Measurements from ENCODE around the gene ABTB1.

ABTB1 gene

DNA sequence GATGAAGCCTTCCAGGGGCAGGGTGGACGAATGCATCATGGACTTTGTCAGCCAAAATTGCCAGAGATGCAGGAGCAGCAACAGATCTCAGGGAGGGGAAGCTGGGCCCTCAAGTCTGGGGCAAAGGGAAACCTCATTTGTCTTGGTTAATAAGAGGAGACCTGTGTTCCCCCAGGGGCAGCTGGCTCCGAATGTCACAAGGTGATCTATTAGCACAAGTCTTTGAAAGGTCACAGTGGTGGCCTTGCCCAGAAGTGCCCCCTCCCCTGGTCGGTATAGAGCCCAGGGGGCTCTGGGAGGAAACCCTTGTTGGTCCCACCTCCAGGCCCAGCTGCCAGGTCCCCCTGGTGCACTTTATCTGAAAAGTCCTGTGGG is 46.2 kb downstream of the ABTB1 start:
- H3K27ac Mint-ChIP-seq = no peak overlapping the region
- H3K9me3 Mint-ChIP-seq = no peaks in the 10 kb centered on the region
- H3K27me3 Mint-ChIP-seq (ENCODE audit: low read depth) = peaks cover 5% of the 10 kb centered on the region
- no peaks in the 10 kb centered on the region for H3K4me1 Mint-ChIP-seq (ENCODE audit: low read depth)
- no peak overlapping the region for H3K4me3 Mint-ChIP-seq
- no peaks in the 10 kb centered on the region for H3K36me3 Mint-ChIP-seq (ENCODE audit: low read depth)

DNA sequence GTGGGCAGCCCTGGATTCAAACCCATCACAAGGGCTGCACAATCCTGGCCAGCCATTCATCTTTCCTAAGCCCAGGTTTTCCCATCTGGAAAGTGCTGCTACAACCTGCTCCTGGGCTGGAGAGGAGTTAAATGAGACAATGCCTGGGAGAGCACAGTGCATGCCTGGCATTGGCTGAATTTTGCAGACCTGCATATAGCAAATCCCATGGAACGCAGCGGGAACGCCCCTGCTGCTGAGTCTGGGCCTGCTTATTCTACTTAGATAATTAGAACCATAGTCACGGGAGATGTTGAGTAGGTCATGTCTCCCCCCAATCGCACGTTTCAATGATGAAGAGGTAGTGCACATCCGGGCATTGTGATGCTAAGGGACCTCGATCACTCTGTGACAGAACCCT is 46.6 kb downstream of the ABTB1 start:
- H3K36me3 Mint-ChIP-seq (ENCODE audit: low read depth) = no peaks in the 10 kb centered on the region
- no peak overlapping the region for H3K4me3 Mint-ChIP-seq
- no peak overlapping the region for H3K27ac Mint-ChIP-seq
- H3K9me3 Mint-ChIP-seq = no peaks in the 10 kb centered on the region
- H3K4me1 Mint-ChIP-seq (ENCODE audit: low read depth) = no peaks in the 10 kb centered on the region
- peaks cover 6% of the 10 kb centered on the region for H3K27me3 Mint-ChIP-seq (ENCODE audit: low read depth)

DNA sequence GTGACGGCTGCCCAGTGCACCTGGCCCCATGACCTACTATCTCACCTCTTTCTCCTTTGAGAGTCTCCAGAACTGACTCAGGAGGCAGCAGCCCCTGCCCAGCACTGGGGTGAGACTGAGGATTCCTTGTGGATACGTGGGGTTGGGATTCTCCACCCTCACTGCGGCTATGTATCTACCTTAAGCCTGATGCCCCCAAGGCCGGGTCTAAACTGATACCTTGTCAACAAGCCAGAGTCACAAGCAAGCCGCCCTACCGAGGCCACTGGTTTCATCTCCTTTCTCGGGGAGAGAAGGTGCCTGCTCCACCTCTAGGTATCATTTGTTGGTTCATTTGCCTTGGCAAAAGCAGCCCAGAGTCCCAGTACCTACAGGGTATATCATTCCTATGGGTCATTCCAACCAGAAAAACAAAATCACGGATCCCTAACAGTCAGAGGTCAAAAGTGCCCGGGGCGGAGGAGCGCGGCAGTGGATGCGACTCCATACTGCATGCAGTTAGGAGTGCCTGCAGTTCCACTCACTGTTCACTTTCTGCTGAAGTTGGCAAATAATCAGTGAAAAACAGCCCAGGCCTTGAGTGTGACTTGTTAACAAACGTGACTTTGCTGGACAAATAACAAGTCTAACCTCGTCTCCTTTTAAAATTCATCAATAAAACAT is 47.5 kb downstream of the ABTB1 start:
- Mint-ChIP-seq H3K27ac (no peak overlapping the region), H3K9me3 (no peaks in the 10 kb centered on the region), H3K36me3 (ENCODE audit: low read depth) (no peaks in the 10 kb centered on the region), H3K4me1 (ENCODE audit: low read depth) (no peaks in the 10 kb centered on the region), H3K4me3 (no peak overlapping the region), H3K27me3 (ENCODE audit: low read depth) (peaks cover 8% of the 10 kb centered on the region)

DNA sequence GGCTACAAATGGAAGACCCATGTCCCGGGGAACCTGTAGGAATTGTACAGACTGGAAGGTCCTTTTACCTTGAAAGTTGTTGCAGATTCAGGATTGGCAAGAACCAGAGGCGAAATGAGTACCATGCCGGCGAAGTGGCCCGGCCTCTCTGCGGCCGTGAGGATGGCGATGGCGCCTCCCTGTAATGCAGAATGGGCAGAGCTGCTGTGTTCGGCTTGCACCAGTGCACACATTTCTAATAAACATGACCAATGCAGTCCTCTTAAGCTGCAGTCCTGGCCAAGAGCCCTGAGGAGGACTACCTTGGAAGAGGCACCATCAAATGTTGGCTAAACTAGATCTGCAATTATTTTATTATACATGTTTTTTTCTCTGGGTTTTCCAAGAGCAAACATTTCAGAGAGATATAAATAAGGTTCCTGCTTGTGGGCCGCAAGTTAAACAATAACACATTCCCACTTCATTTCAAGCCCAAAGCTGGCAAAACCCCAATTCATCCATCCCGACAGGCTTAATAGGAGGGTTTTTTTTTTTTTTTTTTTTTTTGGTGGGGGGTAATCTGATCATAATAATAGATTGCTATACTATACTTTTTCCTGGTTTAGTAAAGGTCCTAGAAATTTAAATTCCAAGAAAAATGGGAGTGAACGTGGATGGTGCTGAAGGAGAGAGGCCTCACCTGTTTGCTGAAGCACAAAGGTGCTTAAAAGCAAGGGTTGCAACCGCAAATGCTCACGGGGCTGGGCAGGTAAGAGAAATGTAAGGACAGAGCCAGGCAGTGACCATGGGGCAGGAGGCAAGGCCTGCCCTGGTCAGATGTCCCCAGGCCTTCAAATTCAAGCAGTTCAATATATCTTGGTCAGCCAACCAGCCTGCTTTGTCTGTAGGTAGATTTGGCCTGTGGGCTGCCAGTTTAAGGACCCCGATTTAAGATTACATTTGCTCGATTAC is 48.5 kb downstream of the ABTB1 start:
- Mint-ChIP-seq H3K4me1 (ENCODE audit: low read depth) (no peaks in the 10 kb centered on the region), H3K36me3 (ENCODE audit: low read depth) (no peaks in the 10 kb centered on the region), H3K27me3 (ENCODE audit: low read depth) (peaks cover 10% of the 10 kb centered on the region), H3K9me3 (no peaks in the 10 kb centered on the region), H3K4me3 (no peak overlapping the region), H3K27ac (no peak overlapping the region)

DNA sequence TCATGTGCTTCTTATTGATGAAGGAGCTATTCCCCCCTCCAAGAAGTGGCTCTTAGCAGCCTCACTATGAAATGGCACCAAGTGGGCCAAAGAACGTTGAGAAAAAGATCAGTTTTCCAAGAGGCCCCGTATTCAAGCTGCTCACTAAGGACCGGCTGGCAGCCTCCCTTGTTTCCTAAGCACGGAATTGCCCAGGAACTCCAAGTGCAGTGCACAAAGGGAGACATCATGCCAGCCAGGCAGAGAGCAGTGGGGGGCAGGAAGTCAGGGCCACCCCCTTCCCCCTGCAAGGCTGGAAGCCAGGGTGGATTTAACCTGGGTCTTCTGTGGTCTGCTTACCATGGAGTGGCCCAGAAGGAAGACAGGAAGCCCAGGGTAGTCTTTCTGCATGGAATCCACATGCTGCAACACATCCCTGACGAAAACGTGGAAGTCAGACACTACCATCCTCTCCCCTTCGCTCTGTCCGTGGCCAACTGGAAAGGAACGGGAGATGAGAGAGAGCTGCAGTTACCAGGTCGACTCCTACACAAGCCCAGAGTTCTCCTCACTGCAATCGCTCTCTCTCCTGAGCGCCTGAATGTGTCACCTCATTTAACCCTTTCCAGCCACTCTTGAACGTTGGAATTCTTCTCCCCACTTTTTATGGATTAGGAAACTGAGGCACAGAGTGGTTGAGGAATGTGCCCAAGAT is 49.5 kb downstream of the ABTB1 start:
- Mint-ChIP-seq H3K27ac (no peak overlapping the region), H3K27me3 (ENCODE audit: low read depth) (peaks cover 10% of the 10 kb centered on the region), H3K36me3 (ENCODE audit: low read depth) (no peaks in the 10 kb centered on the region), H3K9me3 (no peaks in the 10 kb centered on the region), H3K4me1 (ENCODE audit: low read depth) (no peaks in the 10 kb centered on the region), H3K4me3 (no peak overlapping the region)

DNA sequence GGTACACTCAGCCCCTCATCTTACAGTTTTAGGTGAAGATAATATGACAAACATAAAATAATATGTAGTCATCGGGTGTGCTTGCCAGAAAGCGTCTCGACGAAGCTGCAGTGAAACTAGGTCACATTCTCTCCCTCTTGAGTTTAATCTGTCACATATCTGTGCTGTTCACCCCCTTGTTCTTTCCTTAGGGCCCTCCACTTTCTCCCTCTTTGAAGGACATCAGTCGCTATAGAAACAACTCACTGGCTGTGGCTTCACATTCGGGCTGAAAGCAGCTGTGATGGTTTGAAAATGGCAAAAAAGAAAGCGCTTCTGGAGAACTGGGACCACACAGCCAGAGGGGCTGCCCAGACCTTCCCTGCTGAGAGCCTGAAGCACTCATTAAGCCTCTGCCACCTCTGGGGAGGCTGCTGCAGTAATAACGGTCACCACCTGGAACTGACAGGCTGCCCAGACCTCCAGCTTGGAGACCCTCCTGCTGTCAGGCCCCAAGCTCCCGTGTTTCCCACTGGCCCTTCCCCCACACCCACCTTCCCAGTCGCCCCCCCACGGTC is 50.3 kb downstream of the ABTB1 start:
- Mint-ChIP-seq H3K27me3 (ENCODE audit: low read depth) (peaks cover 12% of the 10 kb centered on the region), H3K4me3 (no peak overlapping the region), H3K9me3 (no peaks in the 10 kb centered on the region), H3K27ac (no peak overlapping the region), H3K4me1 (ENCODE audit: low read depth) (no peaks in the 10 kb centered on the region), H3K36me3 (ENCODE audit: low read depth) (no peaks in the 10 kb centered on the region)

DNA sequence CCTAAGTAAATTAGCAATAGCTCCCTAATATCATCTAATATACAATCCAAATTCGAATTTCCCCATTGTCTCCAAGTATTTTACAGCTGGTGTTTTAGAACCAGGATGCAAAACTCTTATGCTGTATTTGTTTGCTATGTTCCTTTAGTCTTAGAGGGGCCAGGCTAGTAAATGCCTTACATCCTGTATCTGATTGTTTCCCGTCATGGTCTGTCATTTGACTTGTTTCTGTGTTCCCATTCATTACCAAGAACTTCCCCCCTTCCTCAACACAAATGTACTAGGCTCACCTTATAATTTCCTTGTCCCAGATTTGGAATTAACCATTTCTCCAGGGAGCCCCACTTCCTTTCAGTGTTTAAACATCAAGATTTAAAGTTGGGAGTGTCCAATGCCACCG is 54.1 kb downstream of the ABTB1 start:
- Mint-ChIP-seq H3K27me3 (ENCODE audit: low read depth) (peaks cover 20% of the 10 kb centered on the region), H3K4me3 (no peak overlapping the region), H3K4me1 (ENCODE audit: low read depth) (no peaks in the 10 kb centered on the region), H3K36me3 (ENCODE audit: low read depth) (no peaks in the 10 kb centered on the region), H3K27ac (no peak overlapping the region), H3K9me3 (no peaks in the 10 kb centered on the region)

DNA sequence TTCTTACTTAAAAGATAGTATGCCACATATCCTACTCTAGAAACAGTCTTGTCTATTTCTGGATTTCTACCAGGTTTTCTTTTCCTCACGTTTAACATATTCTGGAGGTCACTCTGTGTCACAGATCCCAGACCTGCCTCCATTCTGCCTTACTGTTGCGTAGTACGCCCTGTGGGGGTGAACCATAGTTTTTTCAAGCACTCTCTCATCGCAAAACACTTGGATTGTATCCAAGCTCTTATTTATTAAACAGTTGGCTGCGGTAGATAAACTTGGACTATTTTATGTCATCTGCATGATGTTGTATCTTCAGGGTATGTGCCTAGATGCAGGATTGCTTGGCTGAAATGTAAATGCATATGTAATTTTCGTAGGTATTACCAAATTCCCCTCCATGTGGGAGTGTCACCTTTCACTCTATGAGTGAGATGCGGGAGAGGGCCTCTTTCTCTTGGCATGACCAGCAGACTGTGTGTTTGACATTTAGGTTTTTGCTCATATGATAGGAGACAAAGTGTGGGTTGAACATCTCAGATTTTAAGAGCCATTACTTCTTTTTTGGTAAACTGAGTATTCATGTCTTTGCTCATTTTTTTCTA is 55.8 kb downstream of the ABTB1 start:
- H3K9me3 Mint-ChIP-seq = no peaks in the 10 kb centered on the region
- H3K4me1 Mint-ChIP-seq (ENCODE audit: low read depth) = no peaks in the 10 kb centered on the region
- H3K27me3 Mint-ChIP-seq (ENCODE audit: low read depth) = peaks cover 19% of the 10 kb centered on the region
- H3K4me3 Mint-ChIP-seq = no peak overlapping the region
- no peak overlapping the region for H3K27ac Mint-ChIP-seq
- H3K36me3 Mint-ChIP-seq (ENCODE audit: low read depth) = no peaks in the 10 kb centered on the region

DNA sequence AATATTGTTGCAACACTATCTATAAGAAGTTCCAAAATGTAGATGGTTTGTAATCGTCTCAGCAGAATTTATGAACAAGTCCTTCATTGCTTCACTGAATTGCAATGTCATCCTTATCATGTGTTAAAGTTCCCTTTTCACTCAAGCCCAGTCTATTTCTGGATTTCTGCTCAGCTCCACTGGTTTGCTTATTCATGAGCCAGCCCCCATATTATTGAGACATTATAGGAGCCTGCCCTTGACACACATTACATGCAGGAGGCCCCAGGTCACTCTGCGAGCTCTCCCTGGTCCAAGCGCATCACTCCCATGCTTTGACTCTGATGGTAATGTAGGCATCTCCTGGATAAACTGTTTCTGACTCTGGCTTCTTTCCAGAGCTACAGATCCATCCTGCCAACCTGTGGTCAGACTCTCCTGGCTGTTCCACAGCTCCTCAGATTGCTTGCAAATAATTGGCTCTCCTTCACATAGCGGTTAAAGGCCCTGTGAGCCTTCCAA is 56.9 kb downstream of the ABTB1 start:
- Mint-ChIP-seq H3K4me1 (ENCODE audit: low read depth) (no peaks in the 10 kb centered on the region), H3K9me3 (no peaks in the 10 kb centered on the region), H3K4me3 (no peak overlapping the region), H3K27ac (no peak overlapping the region), H3K27me3 (ENCODE audit: low read depth) (peaks cover 18% of the 10 kb centered on the region), H3K36me3 (ENCODE audit: low read depth) (no peaks in the 10 kb centered on the region)

DNA sequence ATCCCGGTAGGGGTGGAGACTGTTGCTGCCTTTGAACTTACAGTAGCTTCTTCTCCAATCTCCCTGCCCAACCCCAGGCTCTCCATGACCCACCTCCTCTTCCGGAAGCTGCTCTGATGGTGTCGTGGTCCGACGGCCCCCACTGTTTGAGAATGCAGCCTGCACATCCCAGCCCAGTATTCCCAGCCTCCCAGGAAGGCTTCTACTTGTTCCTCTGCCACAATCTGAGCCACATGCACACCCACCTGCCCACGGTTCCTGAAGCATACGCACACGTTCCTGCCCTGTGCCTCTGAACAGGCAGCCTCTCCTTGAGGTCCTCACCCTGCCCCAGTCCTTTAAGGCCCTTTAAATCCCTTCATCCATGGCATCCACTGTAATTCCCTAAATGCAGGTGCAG is 57.4 kb downstream of the ABTB1 start:
- Mint-ChIP-seq H3K27me3 (ENCODE audit: low read depth) (peaks cover 22% of the 10 kb centered on the region), H3K27ac (no peak overlapping the region), H3K4me1 (ENCODE audit: low read depth) (peaks cover 3% of the 10 kb centered on the region), H3K36me3 (ENCODE audit: low read depth) (no peaks in the 10 kb centered on the region), H3K4me3 (no peak overlapping the region), H3K9me3 (no peaks in the 10 kb centered on the region)
